Caco-2 (cell line): ENCODE data around the gene PNPLA3. TPM values are rescaled to one million over a fixed set of nuclear protein-coding genes. Genes with fewer than 3 reads are reported as not detected.

Experiments used
- BruUV-seq: library from RNA; stranded (reverse); fragments of 400-500 nt; replicated peaks from 2 replicates; lab custom pipeline; 2021; lab: Mats Ljungman, UMichigan
- CTCF ChIA-PET: fragments of 300-600 bp; sonication (Branson Sonifier 250); formaldehyde crosslinking; loops from one replicate; lab custom pipeline; 2022; ENCODE audit warnings: antibody characterized with exemption; lab: Charles Lee
- POLR2A ChIA-PET: fragments of 300-600 bp; sonication (Branson Sonifier 250); formaldehyde crosslinking; loops from one replicate; lab custom pipeline; 2022; ENCODE audit warnings: antibody characterized with exemption; lab: Charles Lee
- DNase-seq, 2 experiments: peaks; one replicate each; pipeline versions ENCODE4 v3.0.0 to v3.0.0-alpha.2; 2020 to 2022
- H3K27me3 ChIP-seq: replicated peaks from 2 replicates; pipeline ENCODE4 v1.6.0; 2011; ENCODE audit warnings: low read length; ENCODE audit not compliant: control insufficient read depth, insufficient read depth
- H3K36me3 ChIP-seq: 2 replicates; pipeline ENCODE4 v1.5.1; 2011; ENCODE audit warnings: low read length; ENCODE audit not compliant: control insufficient read depth, insufficient read depth
- H3K4me1 ChIP-seq: fragments of 250-450 bp; sonication (Bioruptor Pico); 2 replicates; pipeline ENCODE4 v1.5.1; 2020; ENCODE audit warnings: mild to moderate bottlenecking
- H3K4me3 ChIP-seq: 2 replicates; pipeline ENCODE4 v1.5.1; 2011; ENCODE audit warnings: low read depth, mild to moderate bottlenecking, control low read depth, low read length
- H3K9me3 ChIP-seq: fragments of 250-450 bp; sonication (Bioruptor Pico); 2 replicates; pipeline ENCODE4 v1.5.1; 2020; ENCODE audit warnings: mild to moderate bottlenecking, moderate library complexity
- H3K27ac Mint-ChIP-seq: one replicate; pipeline ENCODE4 v1.8.0; 2022; ENCODE audit warnings: mixed read lengths; ENCODE audit not compliant: unreplicated experiment
- H3K27me3 Mint-ChIP-seq: one replicate; pipeline ENCODE4 v1.8.0; 2022; ENCODE audit warnings: mixed read lengths; ENCODE audit not compliant: insufficient read depth, unreplicated experiment
- H3K36me3 Mint-ChIP-seq: one replicate; pipeline ENCODE4 v1.8.0; 2022; ENCODE audit warnings: mild to moderate bottlenecking, mixed read lengths; ENCODE audit not compliant: insufficient read depth, unreplicated experiment
- H3K4me1 Mint-ChIP-seq: one replicate; pipeline ENCODE4 v1.8.0; 2022; ENCODE audit warnings: low read depth, mixed read lengths; ENCODE audit not compliant: unreplicated experiment
- H3K4me3 Mint-ChIP-seq: one replicate; pipeline ENCODE4 v1.8.0; 2022; ENCODE audit warnings: mild to moderate bottlenecking, moderate library complexity, mixed read lengths; ENCODE audit not compliant: unreplicated experiment
- H3K9me3 Mint-ChIP-seq: one replicate; pipeline ENCODE4 v1.8.0; 2022; ENCODE audit warnings: mixed read lengths; ENCODE audit not compliant: unreplicated experiment
- CTCF ChIP-seq, 2 experiments: fragments of 200-600 bp in 1 of 2; IDR thresholded peaks; 1 replicate in 1 of 2; 2 replicates in 1 of 2; pipeline versions ENCODE4 v1.5.1 to v1.8.0; 2011 to 2022; ENCODE audit warnings: antibody characterized with exemption in 1 of 2, control low read depth in 1 of 2, inconsistent platforms in 1 of 2, low read depth in 1 of 2, low read length in 1 of 2, mild to moderate bottlenecking in 1 of 2, moderate library complexity in 1 of 2; ENCODE audit not compliant: insufficient read depth in 1 of 2, severe bottlenecking in 1 of 2, unreplicated experiment in 1 of 2
- intact Hi-C: fragments of 100-400 bp; cut with micrococcal nuclease; formaldehyde crosslinking; loops from one replicate; pipeline ENCODE4 v1.10.0; 2022; ENCODE audit not compliant: unreplicated experiment
- total RNA-seq: library from RNA; stranded (reverse); gene quantifications from 2 replicates; pipeline ENCODE4 v1.2.3, GENCODE V29; 2022

Gene PNPLA3
- total RNA-seq, 1 experiment from 2014 or later = 5.0 TPM

GRCh38 chr22:43885319-43885671 is 38.3 kb upstream of the PNPLA3 start:
- Histone ChIP-seq H3K36me3 (no peaks in the 10 kb centered on the region), H3K4me3 (no peak overlapping the region), H3K27me3 (no peaks in the 10 kb centered on the region), H3K4me1 (no peaks in the 10 kb centered on the region), H3K9me3 (no peaks in the 10 kb centered on the region)
- ChIA-PET POLR2A (no interaction called here), CTCF (interaction anchor here (0.8 to 1.3 kb wide), 2 partner anchors 61 to 123 kb away, joined by 3 to 10 read pairs; no protein-coding TSS in a partner anchor)
- Mint-ChIP-seq H3K4me3 (no peak overlapping the region), H3K4me1 (no peaks in the 10 kb centered on the region), H3K27me3 (peaks cover 16% of the 10 kb centered on the region), H3K36me3 (no peaks in the 10 kb centered on the region), H3K27ac (no peak overlapping the region), H3K9me3 (no peaks in the 10 kb centered on the region)
- no peak for DNase-seq
- BruUV-seq = no TSS peak
- TF ChIP-seq CTCF (IDR thresholded peaks at IDR 0.05; ENCODE audit: insufficient read depth in 1 of 2, low read depth in 1 of 2, low read length in 1 of 2, severe bottlenecking in 1 of 2, unreplicated experiment in 1 of 2) = no peak
- intact Hi-C loops = loop anchor here (5.0 kb wide), 1 partner anchor 62 kb away; no protein-coding TSS in a partner anchor

- intact Hi-C loops = loop anchor here (5.0 kb wide), 1 partner anchor 62 kb away; no protein-coding TSS in a partner anchor
- no peak for DNase-seq
- H3K36me3 Mint-ChIP-seq = no peaks in the 10 kb centered on the region
- no peak overlapping the region for H3K27ac Mint-ChIP-seq
- Histone ChIP-seq H3K4me1 (no peaks in the 10 kb centered on the region), H3K4me3 (no peak overlapping the region), H3K27me3 (no peaks in the 10 kb centered on the region), H3K9me3 (no peaks in the 10 kb centered on the region), H3K36me3 (no peaks in the 10 kb centered on the region)
- peaks cover 13% of the 10 kb centered on the region for H3K27me3 Mint-ChIP-seq
- H3K4me1 Mint-ChIP-seq = no peaks in the 10 kb centered on the region
- H3K4me3 Mint-ChIP-seq = no peak overlapping the region
- TF ChIP-seq CTCF (IDR thresholded peaks at IDR 0.05; ENCODE audit: insufficient read depth in 1 of 2, low read depth in 1 of 2, low read length in 1 of 2, severe bottlenecking in 1 of 2, unreplicated experiment in 1 of 2) = no peak
- ChIA-PET POLR2A (no interaction called here), CTCF (no interaction called here)
- BruUV-seq = no TSS peak
- H3K9me3 Mint-ChIP-seq = no peaks in the 10 kb centered on the region
These were observed 37.8 kb upstream of the PNPLA3 start for GRCh38 chr22:43885786-43886185.

- H3K36me3 ChIP-seq = no peaks in the 10 kb centered on the region
- no peaks in the 10 kb centered on the region for H3K36me3 Mint-ChIP-seq
- ChIA-PET CTCF (interaction anchor here (0.5 kb wide), 1 partner anchor 130 kb away, joined by 3 read pairs; no protein-coding TSS in a partner anchor), POLR2A (no interaction called here)
- no peaks in the 10 kb centered on the region for H3K27me3 ChIP-seq
- TF ChIP-seq CTCF (IDR thresholded peaks at IDR 0.05; ENCODE audit: insufficient read depth in 1 of 2, low read depth in 1 of 2, low read length in 1 of 2, severe bottlenecking in 1 of 2, unreplicated experiment in 1 of 2) = no peak
- BruUV-seq = no TSS peak
- DNase-seq = no peak
- H3K27ac Mint-ChIP-seq = no peak overlapping the region
- H3K4me3 ChIP-seq = no peak overlapping the region
- H3K9me3 ChIP-seq = no peaks in the 10 kb centered on the region
- no peak overlapping the region for H3K4me3 Mint-ChIP-seq
- H3K27me3 Mint-ChIP-seq = peaks cover 13% of the 10 kb centered on the region
- H3K9me3 Mint-ChIP-seq = no peaks in the 10 kb centered on the region
- no peaks in the 10 kb centered on the region for H3K4me1 ChIP-seq
- no peaks in the 10 kb centered on the region for H3K4me1 Mint-ChIP-seq
- intact Hi-C loops = loop anchor here (5.0 kb wide), 1 partner anchor 61 kb away; no protein-coding TSS in a partner anchor
These were observed 37.4 kb upstream of the PNPLA3 start for GRCh38 chr22:43886231-43886630.
